H9 (cell line): ENCODE results near the gene CCDC63. TPM values are rescaled to one million over a fixed set of nuclear protein-coding genes. Genes with fewer than 3 reads are reported as not detected.

Experiments used
- DNase-seq: peaks from one replicate; pipeline ENCODE4 v3.0.0-alpha.2; 2017
- H2AFZ ChIP-seq: one replicate; pipeline ENCODE4 v1.6.1; 2013; ENCODE audit warnings: mild to moderate bottlenecking, low read length, control low read depth, moderate library complexity
- H2AK5ac ChIP-seq: 2 replicates; pipeline ENCODE4 v1.6.1; 2013; ENCODE audit warnings: low read length, control low read depth, mixed read lengths; ENCODE audit not compliant: insufficient read length
- H2BK120ac ChIP-seq: one replicate; pipeline ENCODE4 v1.6.1; 2013; ENCODE audit warnings: low read depth, mild to moderate bottlenecking, low read length, control low read depth, inconsistent platforms; ENCODE audit not compliant: poor library complexity, severe bottlenecking
- H2BK12ac ChIP-seq: 2 replicates; pipeline ENCODE4 v1.6.1; 2013; ENCODE audit warnings: low read length, control low read depth, mixed read lengths, low read depth; ENCODE audit not compliant: insufficient read length
- H2BK15ac ChIP-seq: 2 replicates; pipeline ENCODE4 v1.6.1; 2013; ENCODE audit warnings: low read depth, low read length, control low read depth
- H2BK20ac ChIP-seq: one replicate; pipeline ENCODE4 v1.6.1; 2013; ENCODE audit warnings: low read depth, mild to moderate bottlenecking, low read length, control low read depth, inconsistent platforms; ENCODE audit not compliant: poor library complexity, severe bottlenecking
- H2BK5ac ChIP-seq: 2 replicates; pipeline ENCODE4 v1.6.1; 2013; ENCODE audit warnings: low read length, control low read depth, mixed read lengths; ENCODE audit not compliant: insufficient read length
- H3K14ac ChIP-seq: 2 replicates; pipeline ENCODE4 v1.6.1; 2013; ENCODE audit warnings: low read length, control low read depth; ENCODE audit not compliant: insufficient read depth
- H3K18ac ChIP-seq: 2 replicates; pipeline ENCODE4 v1.6.1; 2013; ENCODE audit warnings: low read depth, mild to moderate bottlenecking, mixed read lengths, low read length, control low read depth; ENCODE audit not compliant: insufficient read length
- H3K23ac ChIP-seq: 2 replicates; pipeline ENCODE4 v1.6.1; 2013; ENCODE audit warnings: low read length, control low read depth, mixed read lengths, low read depth; ENCODE audit not compliant: insufficient read length
- H3K23me2 ChIP-seq: 2 replicates; pipeline ENCODE4 v1.6.1; 2013; ENCODE audit warnings: low read depth, mild to moderate bottlenecking, mixed read lengths, low read length, control low read depth; ENCODE audit not compliant: insufficient read length, poor library complexity, severe bottlenecking
- H3K27ac ChIP-seq: 2 replicates; pipeline ENCODE4 v1.5.1; 2013; ENCODE audit warnings: low read length, control low read depth, mixed read lengths, low read depth; ENCODE audit not compliant: insufficient read length
- H3K27me3 ChIP-seq: 2 replicates; pipeline ENCODE4 v1.6.1; 2013; ENCODE audit warnings: low read length, control low read depth, inconsistent platforms; ENCODE audit not compliant: insufficient read depth
- H3K4ac ChIP-seq: 2 replicates; pipeline ENCODE4 v1.6.1; 2013; ENCODE audit warnings: low read depth, mild to moderate bottlenecking, control low read depth, inconsistent platforms, low read length, moderate library complexity
- H3K4me1 ChIP-seq: 2 replicates; pipeline ENCODE4 v1.6.1; 2013; ENCODE audit warnings: low read length, control low read depth, inconsistent platforms; ENCODE audit not compliant: insufficient read depth
- H3K4me2 ChIP-seq: 2 replicates; pipeline ENCODE4 v1.6.1; 2013; ENCODE audit warnings: low read length, control low read depth, mixed read lengths; ENCODE audit not compliant: insufficient read length, insufficient read depth
- H3K56ac ChIP-seq: 2 replicates; pipeline ENCODE4 v1.6.1; 2013; ENCODE audit warnings: low read depth, mild to moderate bottlenecking, mixed read lengths, low read length, control low read depth; ENCODE audit not compliant: insufficient read length
- H3K79me1 ChIP-seq: 2 replicates; pipeline ENCODE4 v1.6.1; 2013; ENCODE audit warnings: low read depth, mild to moderate bottlenecking, moderate library complexity, low read length, control low read depth, inconsistent platforms; ENCODE audit not compliant: insufficient read depth, poor library complexity, severe bottlenecking
- H3K79me2 ChIP-seq: 2 replicates; pipeline ENCODE4 v1.6.1; 2013; ENCODE audit warnings: low read length, control low read depth, inconsistent platforms; ENCODE audit not compliant: insufficient read depth
- H3K9ac ChIP-seq: 2 replicates; pipeline ENCODE4 v1.6.1; 2013; ENCODE audit warnings: low read length, control low read depth, mixed read lengths; ENCODE audit not compliant: insufficient read length; ENCODE audit errors: extremely low read depth
- H3K9me3 ChIP-seq: one replicate; pipeline ENCODE4 v1.6.1; 2013; ENCODE audit warnings: low read depth, low read length, inconsistent platforms; ENCODE audit not compliant: control insufficient read depth
- H3T11ph ChIP-seq: one replicate; pipeline ENCODE4 v1.6.1; 2013; ENCODE audit warnings: mild to moderate bottlenecking, low read length, control low read depth, inconsistent platforms
- H4K20me1 ChIP-seq: one replicate; pipeline ENCODE4 v1.6.1; 2013; ENCODE audit not compliant: control insufficient read depth, insufficient read length, insufficient read depth
- H4K5ac ChIP-seq: 2 replicates; pipeline ENCODE4 v1.6.1; 2013; ENCODE audit warnings: low read depth, mild to moderate bottlenecking, mixed read lengths, low read length, control low read depth; ENCODE audit not compliant: insufficient read length
- H4K8ac ChIP-seq: replicated peaks from 2 replicates; pipeline ENCODE4 v1.6.1; 2013; ENCODE audit warnings: low read length, control low read depth, mixed read lengths, low read depth; ENCODE audit not compliant: insufficient read length
- H4K91ac ChIP-seq: 2 replicates; pipeline ENCODE4 v1.6.1; 2013; ENCODE audit warnings: low read depth, mild to moderate bottlenecking, moderate library complexity, mixed read lengths, low read length, control low read depth; ENCODE audit not compliant: insufficient read length
- H3K27ac Mint-ChIP-seq, 3 experiments: 2 replicates in 2 of 3; 3 replicates in 1 of 3; pipeline ENCODE4 v1.8.0; 2020 to 2021; ENCODE audit warnings: mixed read lengths in 3 of 3, mild to moderate bottlenecking in 1 of 3, moderate library complexity in 1 of 3
- H3K27me3 Mint-ChIP-seq: 2 replicates; pipeline ENCODE4 v1.8.0; 2021; ENCODE audit warnings: low read depth, mild to moderate bottlenecking, moderate library complexity, mixed read lengths
- H3K36me3 Mint-ChIP-seq, 3 experiments: 2 replicates in 2 of 3; 3 replicates in 1 of 3; pipeline ENCODE4 v1.8.0; 2020 to 2021; ENCODE audit warnings: low read depth in 3 of 3, mixed read lengths in 3 of 3; ENCODE audit not compliant: insufficient read depth in 1 of 3
- H3K4me1 Mint-ChIP-seq, 2 experiments: 2 replicates each; pipeline ENCODE4 v1.8.0; 2020; ENCODE audit warnings: mixed read lengths in 2 of 2
- H3K4me3 Mint-ChIP-seq, 2 experiments: 2 replicates in 1 of 2; 3 replicates in 1 of 2; pipeline ENCODE4 v1.8.0; 2020 to 2021; ENCODE audit warnings: mild to moderate bottlenecking in 2 of 2, mixed read lengths in 2 of 2, moderate library complexity in 1 of 2
- H3K9me3 Mint-ChIP-seq, 2 experiments: 2 replicates in 1 of 2; 3 replicates in 1 of 2; pipeline ENCODE4 v1.8.0; 2020; ENCODE audit warnings: mild to moderate bottlenecking in 2 of 2, mixed read lengths in 2 of 2, moderate library complexity in 1 of 2
- WGBS: extraction: QIAGEN DNeasy Blood & Tissue Kit; methylation state at CpG from one replicate; pipeline ENCODE4 v1.1.7; 2013; ENCODE audit warnings: missing lambda C conversion rate, low lambda C conversion rate, mixed read lengths; ENCODE audit not compliant: insufficient read length; ENCODE audit errors: extremely low coverage; 5-methylcytosine and 5-hydroxymethylcytosine counted together
- total RNA-seq: library from RNA; stranded (reverse); gene quantifications from 2 replicates; pipeline ENCODE4 v1.2.1, GENCODE V29; 2021
- TF ChIP-seq, protein P1 (sequence below): fragments of 200-600 bp; sonication (generic); conservative IDR thresholded peaks from 3 replicates; pipeline ENCODE4 v1.8.0; 2021; ENCODE audit warnings: antibody characterized with exemption, mild to moderate bottlenecking

CCDC63 gene
- total RNA-seq, 1 experiment from 2014 or later, result 0.77 TPM

DNA sequence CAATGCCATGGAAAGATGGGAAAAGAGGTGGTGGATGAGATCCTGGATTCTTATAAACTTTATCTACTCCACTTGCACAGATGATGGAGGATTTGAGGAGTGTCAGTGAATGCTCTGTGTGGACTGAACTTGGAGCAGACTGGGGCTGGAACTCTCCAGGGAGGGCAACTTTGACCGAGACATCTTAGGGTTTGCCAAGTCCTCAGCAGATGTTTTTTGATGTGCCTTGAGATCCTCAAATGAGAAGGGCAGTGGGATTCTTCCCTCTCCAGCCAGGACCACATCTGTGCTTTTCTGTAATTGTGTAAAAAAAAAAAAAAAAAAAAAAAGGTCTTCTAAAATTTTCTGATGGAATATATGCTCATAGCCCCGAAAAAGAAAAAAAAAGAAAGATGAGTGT lies 96.6 kb downstream of the CCDC63 start:
- Histone ChIP-seq H3K9ac (no peak overlapping the region), H3K4me2 (no peak overlapping the region), H3T11ph (no peak overlapping the region), H2BK12ac (no peak overlapping the region), H4K20me1 (no peaks in the 10 kb centered on the region), H3K23me2 (no peaks in the 10 kb centered on the region), H3K79me1 (no peaks in the 10 kb centered on the region), H3K4ac (no peak overlapping the region), H3K4me1 (peaks cover under 1% of the 10 kb centered on the region; the same call in 1 of the 2 replicates), H3K27ac (no peak overlapping the region), H4K5ac (no peak overlapping the region), H4K8ac (no peak overlapping the region), H2BK120ac (no peak overlapping the region), H2BK20ac (no peak overlapping the region), H3K27me3 (no peaks in the 10 kb centered on the region), H3K79me2 (0 out of 2 replicates have a peak, but pooled peaks cover 1% of the 10 kb centered on the region), H3K23ac (no peak overlapping the region), H2BK15ac (no peak overlapping the region), H3K56ac (no peak overlapping the region), H3K9me3 (peaks cover 10% of the 10 kb centered on the region), H3K18ac (no peak overlapping the region), H3K14ac (no peak overlapping the region), H4K91ac (no peak overlapping the region), H2BK5ac (no peak overlapping the region), H2AFZ (no peak overlapping the region), H2AK5ac (no peak overlapping the region)
- no CpG with 5 or more reads among the region's 2 CpGs for WGBS
- Mint-ChIP-seq H3K27ac (no peak overlapping the region), H3K27me3 (no peaks in the 10 kb centered on the region), H3K9me3 (peaks cover 29% of the 10 kb centered on the region in 2 experiments), H3K36me3 (peaks cover 10 to 61% (median 35%) of the 10 kb centered on the region in 3 experiments), H3K4me3 (no peak overlapping the region), H3K4me1 (peaks cover 7 to 14% of the 10 kb centered on the region in 2 experiments)
- no peak for DNase-seq
- TF ChIP-seq, protein P1, sequence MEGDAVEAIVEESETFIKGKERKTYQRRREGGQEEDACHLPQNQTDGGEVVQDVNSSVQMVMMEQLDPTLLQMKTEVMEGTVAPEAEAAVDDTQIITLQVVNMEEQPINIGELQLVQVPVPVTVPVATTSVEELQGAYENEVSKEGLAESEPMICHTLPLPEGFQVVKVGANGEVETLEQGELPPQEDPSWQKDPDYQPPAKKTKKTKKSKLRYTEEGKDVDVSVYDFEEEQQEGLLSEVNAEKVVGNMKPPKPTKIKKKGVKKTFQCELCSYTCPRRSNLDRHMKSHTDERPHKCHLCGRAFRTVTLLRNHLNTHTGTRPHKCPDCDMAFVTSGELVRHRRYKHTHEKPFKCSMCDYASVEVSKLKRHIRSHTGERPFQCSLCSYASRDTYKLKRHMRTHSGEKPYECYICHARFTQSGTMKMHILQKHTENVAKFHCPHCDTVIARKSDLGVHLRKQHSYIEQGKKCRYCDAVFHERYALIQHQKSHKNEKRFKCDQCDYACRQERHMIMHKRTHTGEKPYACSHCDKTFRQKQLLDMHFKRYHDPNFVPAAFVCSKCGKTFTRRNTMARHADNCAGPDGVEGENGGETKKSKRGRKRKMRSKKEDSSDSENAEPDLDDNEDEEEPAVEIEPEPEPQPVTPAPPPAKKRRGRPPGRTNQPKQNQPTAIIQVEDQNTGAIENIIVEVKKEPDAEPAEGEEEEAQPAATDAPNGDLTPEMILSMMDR, result no peak
